Calu3 (cell line): ENCODE results near the gene KRTAP19-2. TPM values are rescaled to one million over a fixed set of nuclear protein-coding genes. Genes with fewer than 3 reads are reported as not detected.
"Not testable (repeated sequence)": the region's sequence is repeated elsewhere in the genome, so short reads cannot be mapped to it uniquely, and the experiment has no call there.

Source experiments
- Bru-seq: library from RNA; stranded (reverse); fragments of 400-500 nt; gene quantifications from one replicate; lab custom pipeline; 2021; lab: Mats Ljungman, UMichigan
- BruChase-seq, 2 experiments: library from RNA; stranded (reverse); fragments of 400-500 nt; gene quantifications; one replicate each; lab custom pipeline; 2021; lab: Mats Ljungman, UMichigan
- BruUV-seq: library from RNA; stranded (reverse); fragments of 400-500 nt; replicated peaks from 2 replicates; lab custom pipeline; 2021; lab: Mats Ljungman, UMichigan
- CTCF ChIA-PET: fragments of 300-600 bp; sonication (Branson Sonifier 250); formaldehyde crosslinking; loops from one replicate; lab custom pipeline; 2022; ENCODE audit warnings: antibody characterized with exemption; lab: Charles Lee
- DNase-seq: peaks from one replicate; pipeline ENCODE4 v3.0.0; 2022
- H3K27ac Mint-ChIP-seq: one replicate; pipeline ENCODE4 v1.8.0; 2022; ENCODE audit warnings: mixed read lengths; ENCODE audit not compliant: unreplicated experiment
- H3K27me3 Mint-ChIP-seq: one replicate; pipeline ENCODE4 v1.8.0; 2022; ENCODE audit warnings: mixed read lengths; ENCODE audit not compliant: unreplicated experiment
- H3K36me3 Mint-ChIP-seq: one replicate; pipeline ENCODE4 v1.8.0; 2022; ENCODE audit warnings: mild to moderate bottlenecking, moderate library complexity, mixed read lengths; ENCODE audit not compliant: insufficient read depth, unreplicated experiment
- H3K4me1 Mint-ChIP-seq: one replicate; pipeline ENCODE4 v1.8.0; 2022; ENCODE audit warnings: mild to moderate bottlenecking, low read depth, mixed read lengths; ENCODE audit not compliant: unreplicated experiment
- H3K4me3 Mint-ChIP-seq: one replicate; pipeline ENCODE4 v1.8.0; 2022; ENCODE audit warnings: mild to moderate bottlenecking, low read depth, moderate library complexity, mixed read lengths; ENCODE audit not compliant: unreplicated experiment
- H3K9me3 Mint-ChIP-seq: one replicate; pipeline ENCODE4 v1.8.0; 2022; ENCODE audit warnings: low read depth, mixed read lengths; ENCODE audit not compliant: unreplicated experiment
- intact Hi-C: fragments of 100-400 bp; cut with micrococcal nuclease; formaldehyde crosslinking; loops from one replicate; pipeline ENCODE4 v1.10.0; 2022; ENCODE audit not compliant: unreplicated experiment
- long read RNA-seq: library from polyadenylated mRNA; stranded (forward); transcript quantifications from one replicate; pipeline ENCODE4 v2.0.0, GENCODE V29; 2022
- total RNA-seq: library from RNA; stranded (reverse); gene quantifications from 2 replicates; pipeline ENCODE4 v1.2.3, GENCODE V29; 2022
- TF ChIP-seq, protein P1 (sequence below): fragments of 200-600 bp; IDR thresholded peaks from one replicate; pipeline ENCODE4 v1.8.0; 2022; ENCODE audit warnings: antibody characterized with exemption; ENCODE audit not compliant: unreplicated experiment

The KRTAP19-2 gene, protein sequence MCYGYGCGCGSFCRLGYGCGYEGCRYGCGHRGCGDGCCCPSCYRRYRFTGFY
- total RNA-seq (not detected in 2 replicates), Bru-seq, nascent RNA (not detected), BruChase-seq, experiment 1, labeled RNA remaining after a 6-hour chase (not detected), BruChase-seq, experiment 2, labeled RNA remaining after a 2-hour chase (not detected)
- long read RNA-seq: 0 reads

DNA sequence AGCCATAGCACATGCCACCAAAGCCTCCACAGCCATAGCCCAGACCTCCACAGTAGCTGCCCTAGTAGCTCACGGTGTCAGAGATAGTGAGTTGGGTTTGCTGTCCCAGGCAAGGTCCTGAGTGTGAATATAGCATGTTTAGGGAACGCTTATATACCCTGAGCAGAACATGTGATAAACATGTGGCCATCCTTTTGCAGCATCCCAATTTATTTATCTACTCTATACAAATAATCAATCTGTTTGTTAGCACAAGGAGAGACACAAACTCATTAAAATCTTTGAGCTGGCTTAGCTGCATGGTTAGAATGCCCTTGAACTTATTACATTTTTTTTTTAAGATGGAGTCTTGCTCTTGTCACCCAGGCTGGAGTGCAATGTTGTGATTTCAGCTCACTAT is at the start of gene KRTAP19-2:
Gene KRTAP19-2 (minus strand): TSS at position 101 of the 400 bp plus-strand sequence. CDS start 88 bp downstream, at position 13.
- intact Hi-C loops: no loop called here
- no peaks in the 10 kb centered on the region for H3K27me3 Mint-ChIP-seq
- H3K27ac Mint-ChIP-seq: no peak within 1 kb of the TSS
- H3K4me1 Mint-ChIP-seq: no peaks in the 10 kb centered on the region
- no peak for DNase-seq
- H3K36me3 Mint-ChIP-seq: no peaks in the 10 kb centered on the region
- TF ChIP-seq, protein P1, sequence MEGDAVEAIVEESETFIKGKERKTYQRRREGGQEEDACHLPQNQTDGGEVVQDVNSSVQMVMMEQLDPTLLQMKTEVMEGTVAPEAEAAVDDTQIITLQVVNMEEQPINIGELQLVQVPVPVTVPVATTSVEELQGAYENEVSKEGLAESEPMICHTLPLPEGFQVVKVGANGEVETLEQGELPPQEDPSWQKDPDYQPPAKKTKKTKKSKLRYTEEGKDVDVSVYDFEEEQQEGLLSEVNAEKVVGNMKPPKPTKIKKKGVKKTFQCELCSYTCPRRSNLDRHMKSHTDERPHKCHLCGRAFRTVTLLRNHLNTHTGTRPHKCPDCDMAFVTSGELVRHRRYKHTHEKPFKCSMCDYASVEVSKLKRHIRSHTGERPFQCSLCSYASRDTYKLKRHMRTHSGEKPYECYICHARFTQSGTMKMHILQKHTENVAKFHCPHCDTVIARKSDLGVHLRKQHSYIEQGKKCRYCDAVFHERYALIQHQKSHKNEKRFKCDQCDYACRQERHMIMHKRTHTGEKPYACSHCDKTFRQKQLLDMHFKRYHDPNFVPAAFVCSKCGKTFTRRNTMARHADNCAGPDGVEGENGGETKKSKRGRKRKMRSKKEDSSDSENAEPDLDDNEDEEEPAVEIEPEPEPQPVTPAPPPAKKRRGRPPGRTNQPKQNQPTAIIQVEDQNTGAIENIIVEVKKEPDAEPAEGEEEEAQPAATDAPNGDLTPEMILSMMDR: no peak
- BruUV-seq: no TSS peak
- peaks cover 5% of the 10 kb centered on the region for H3K9me3 Mint-ChIP-seq
- CTCF ChIA-PET: no interaction called here
- no peak within 1 kb of the TSS for H3K4me3 Mint-ChIP-seq

DNA sequence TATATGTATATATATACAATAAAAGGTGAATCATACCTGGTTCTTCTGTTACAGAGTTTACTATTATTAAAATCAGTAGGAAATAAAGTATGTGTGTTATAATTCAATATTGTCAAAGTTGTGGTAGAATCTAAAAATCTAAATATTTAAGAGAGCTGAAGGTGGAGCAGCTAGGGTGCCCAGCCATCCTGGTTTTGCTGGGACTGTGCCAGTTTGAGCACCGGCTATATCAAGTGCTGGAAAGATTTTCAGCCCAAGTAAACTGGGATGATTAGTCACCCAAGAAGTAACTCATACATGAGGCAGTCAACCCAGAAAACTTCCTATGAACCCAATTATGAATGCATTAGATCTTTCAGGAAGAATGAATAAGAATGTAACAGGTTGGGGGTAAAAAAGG is 31.6 kb upstream of the KRTAP19-2 start:
- Mint-ChIP-seq H3K4me3 (no peak overlapping the region), H3K36me3 (no peaks in the 10 kb centered on the region), H3K27me3 (no peaks in the 10 kb centered on the region), H3K9me3 (peaks cover 8% of the 10 kb centered on the region), H3K4me1 (no peaks in the 10 kb centered on the region), H3K27ac (no peak overlapping the region)
- BruUV-seq: no TSS peak
- TF ChIP-seq, protein P1: no peak
- DNase-seq: no peak
- CTCF ChIA-PET: no interaction called here
- intact Hi-C loops: no loop called here

DNA sequence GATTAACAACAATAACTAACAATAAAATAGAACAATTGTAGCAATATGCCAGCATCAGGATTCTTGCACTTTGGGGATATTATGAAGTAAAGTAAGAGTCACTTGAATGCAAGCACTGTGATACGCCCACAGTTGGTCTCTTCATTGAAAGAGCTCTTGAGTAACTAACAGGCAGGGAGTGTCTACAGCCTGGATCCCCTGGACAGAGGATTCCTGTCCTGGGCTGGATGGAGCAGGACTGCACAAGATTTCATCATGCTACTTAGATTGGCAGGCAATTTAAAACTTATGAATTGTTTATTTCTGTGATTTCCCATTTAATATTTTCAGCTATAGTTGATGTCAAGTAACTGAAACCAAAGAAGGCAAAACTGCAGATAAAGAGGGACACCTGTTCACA is 28.4 kb upstream of the KRTAP19-2 start:
- H3K36me3 Mint-ChIP-seq: no peaks in the 10 kb centered on the region
- no peak for DNase-seq
- H3K9me3 Mint-ChIP-seq: peaks cover 8% of the 10 kb centered on the region
- no peak overlapping the region for H3K4me3 Mint-ChIP-seq
- BruUV-seq: no TSS peak
- no peaks in the 10 kb centered on the region for H3K4me1 Mint-ChIP-seq
- TF ChIP-seq, protein P1: no peak
- no peak overlapping the region for H3K27ac Mint-ChIP-seq
- intact Hi-C loops: no loop called here
- CTCF ChIA-PET: no interaction called here
- H3K27me3 Mint-ChIP-seq: no peaks in the 10 kb centered on the region

DNA sequence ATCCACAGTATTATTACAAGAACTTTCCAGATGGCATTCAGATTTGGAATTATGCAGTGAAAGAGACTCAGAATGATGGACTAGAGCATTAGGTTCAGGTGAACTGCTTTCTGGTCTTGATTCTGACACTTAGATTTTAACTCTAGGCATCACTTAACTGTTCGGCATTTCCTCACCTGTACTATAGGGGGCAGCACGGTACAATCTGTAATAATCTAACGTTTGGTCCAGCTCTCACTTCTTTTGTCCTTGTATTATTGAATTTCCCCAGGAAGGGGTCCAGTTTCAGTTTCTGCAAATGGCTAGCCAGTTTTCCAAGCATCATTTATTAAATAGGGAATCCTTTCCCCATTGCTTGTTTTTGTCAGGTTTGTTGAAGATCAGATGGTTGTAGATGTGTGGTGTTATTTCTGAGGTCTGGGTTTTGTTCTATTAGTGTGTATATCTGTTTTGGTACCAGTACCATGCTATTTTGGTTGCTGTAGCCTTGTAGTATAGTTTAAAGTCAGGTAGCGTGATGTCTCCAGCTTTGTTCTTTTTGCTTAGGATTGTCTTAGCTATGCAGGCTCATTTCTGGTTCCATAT is 18.5 kb upstream of the KRTAP19-2 start:
- H3K27ac Mint-ChIP-seq, CTCF ChIA-PET, intact Hi-C loops, H3K4me3 Mint-ChIP-seq, H3K36me3 Mint-ChIP-seq, H3K27me3 Mint-ChIP-seq, H3K4me1 Mint-ChIP-seq, BruUV-seq, DNase-seq, H3K9me3 Mint-ChIP-seq: not testable (repeated sequence)

DNA sequence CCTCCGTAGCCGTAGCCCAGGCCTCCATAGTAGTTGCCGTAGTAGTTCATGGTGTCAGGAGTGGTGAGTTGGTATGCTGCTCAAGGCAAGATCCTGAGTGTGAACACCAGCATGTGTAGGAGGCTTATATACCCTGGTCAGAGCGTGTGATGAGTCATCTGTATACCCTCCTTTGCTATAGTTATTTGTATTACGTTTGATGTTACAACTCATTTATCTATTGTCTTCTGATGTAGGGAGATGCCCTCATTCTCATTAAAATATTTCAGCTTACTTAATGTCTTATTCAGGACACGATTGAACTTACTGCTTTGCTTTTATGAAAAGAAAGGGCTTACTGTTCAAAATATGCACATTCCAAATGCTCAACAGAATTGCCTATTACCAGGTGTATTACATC is 14.8 kb upstream of the KRTAP19-2 start, which contains the start of gene KRTAP19-5:
Gene KRTAP19-5 (minus strand): TSS at position 101 of the 400 bp plus-strand sequence. CDS start 51 bp downstream, at position 50.
- TF ChIP-seq, protein P1: no peak
- CTCF ChIA-PET: no interaction called here
- DNase-seq: no peak
- Mint-ChIP-seq H3K27me3 (no peaks in the 10 kb centered on the region), H3K4me1 (no peaks in the 10 kb centered on the region), H3K9me3 (peaks cover 4% of the 10 kb centered on the region), H3K36me3 (no peaks in the 10 kb centered on the region), H3K4me3 (no peak within 1 kb of the TSS), H3K27ac (no peak within 1 kb of the TSS)
- no TSS peak for BruUV-seq
- intact Hi-C loops: no loop called here
